ENCODE measurements around the gene NUPR1. TPM values are rescaled to one million over a fixed set of nuclear protein-coding genes. Genes with fewer than 3 reads are reported as not detected.

NUPR1 gene
- total RNA-seq, 2 experiments from 2014 or later: not detected

DNA sequence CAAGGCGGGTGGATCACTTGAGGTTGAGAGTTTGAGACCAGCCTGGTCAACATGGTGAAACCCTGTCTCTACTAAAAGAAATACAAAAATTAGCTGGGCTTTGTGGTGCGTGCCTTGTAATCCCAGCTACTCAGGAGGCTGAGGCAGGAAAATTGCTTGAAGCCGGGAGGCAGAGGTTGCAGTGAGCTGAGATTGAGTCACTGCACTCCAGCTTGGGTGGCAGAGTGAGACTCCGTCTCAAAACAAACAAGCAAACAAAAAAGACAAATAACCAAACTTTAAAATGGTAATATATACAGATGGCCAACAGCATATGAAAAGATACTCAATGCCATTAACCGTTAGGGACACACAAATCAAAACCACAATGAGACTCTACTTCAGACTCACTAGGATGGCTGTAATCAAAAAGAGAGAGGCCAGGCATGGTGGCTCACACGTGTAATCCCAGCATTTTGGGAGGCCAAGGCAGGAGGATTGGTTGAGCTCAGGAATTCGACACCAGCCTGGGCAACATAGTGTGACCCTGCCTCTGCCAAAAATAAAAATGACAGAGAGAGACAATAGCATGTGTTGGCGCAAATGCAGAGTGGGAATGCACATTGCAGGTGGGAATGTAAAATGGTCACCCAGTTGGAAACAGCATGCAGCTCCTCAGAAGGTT lies 36.8 kb upstream of the NUPR1 start:
- Mint-ChIP-seq H3K36me3 (ENCODE audit: low read depth) (peaks cover 3% of the 10 kb centered on the region), H3K4me1 (ENCODE audit: low read depth) (peaks cover 21% of the 10 kb centered on the region), H3K27me3 (no peaks in the 10 kb centered on the region), H3K27ac (no peak overlapping the region), H3K9me3 (no peaks in the 10 kb centered on the region), H3K4me3 (no peak overlapping the region)
- ChIA-PET CTCF (no interaction called here), POLR2A (interaction anchor here (1.4 kb wide), 1 partner anchor 16 kb away, joined by 3 read pairs; no protein-coding TSS in a partner anchor)
- TF ChIP-seq, protein P1, sequence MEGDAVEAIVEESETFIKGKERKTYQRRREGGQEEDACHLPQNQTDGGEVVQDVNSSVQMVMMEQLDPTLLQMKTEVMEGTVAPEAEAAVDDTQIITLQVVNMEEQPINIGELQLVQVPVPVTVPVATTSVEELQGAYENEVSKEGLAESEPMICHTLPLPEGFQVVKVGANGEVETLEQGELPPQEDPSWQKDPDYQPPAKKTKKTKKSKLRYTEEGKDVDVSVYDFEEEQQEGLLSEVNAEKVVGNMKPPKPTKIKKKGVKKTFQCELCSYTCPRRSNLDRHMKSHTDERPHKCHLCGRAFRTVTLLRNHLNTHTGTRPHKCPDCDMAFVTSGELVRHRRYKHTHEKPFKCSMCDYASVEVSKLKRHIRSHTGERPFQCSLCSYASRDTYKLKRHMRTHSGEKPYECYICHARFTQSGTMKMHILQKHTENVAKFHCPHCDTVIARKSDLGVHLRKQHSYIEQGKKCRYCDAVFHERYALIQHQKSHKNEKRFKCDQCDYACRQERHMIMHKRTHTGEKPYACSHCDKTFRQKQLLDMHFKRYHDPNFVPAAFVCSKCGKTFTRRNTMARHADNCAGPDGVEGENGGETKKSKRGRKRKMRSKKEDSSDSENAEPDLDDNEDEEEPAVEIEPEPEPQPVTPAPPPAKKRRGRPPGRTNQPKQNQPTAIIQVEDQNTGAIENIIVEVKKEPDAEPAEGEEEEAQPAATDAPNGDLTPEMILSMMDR (IDR thresholded peaks at IDR 0.05): no peak
- DNase-seq (no peak), ATAC-seq (no peak)
- intact Hi-C loops (cut with micrococcal nuclease): no loop called here

DNA sequence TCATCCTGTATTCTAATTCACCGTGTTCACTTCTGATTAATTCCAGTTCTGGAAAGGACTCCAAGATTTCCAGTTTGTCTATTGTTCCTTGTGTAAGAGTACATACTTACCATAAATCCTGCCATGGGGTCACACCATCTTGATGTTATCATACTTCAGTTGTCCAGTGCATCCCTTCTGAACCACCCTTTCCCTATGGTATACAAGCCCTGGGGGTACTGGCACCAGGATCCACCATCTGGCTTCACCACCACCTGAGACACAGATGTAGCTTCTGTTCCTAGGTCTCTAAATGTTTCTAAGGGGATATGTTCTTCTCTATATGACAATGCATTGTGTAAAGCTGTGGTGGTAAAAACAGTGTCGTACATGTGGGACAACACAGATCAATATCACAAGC lies 36.2 kb upstream of the NUPR1 start:
- no peaks in the 10 kb centered on the region for H3K9me3 Mint-ChIP-seq
- H3K4me1 Mint-ChIP-seq (ENCODE audit: low read depth): peaks cover 21% of the 10 kb centered on the region
- peaks cover 3% of the 10 kb centered on the region for H3K36me3 Mint-ChIP-seq (ENCODE audit: low read depth)
- ChIA-PET CTCF (no interaction called here), POLR2A (interaction anchor here (0.7 kb wide), 1 partner anchor 81 kb away, joined by 3 read pairs; the partner anchor contains the start of gene APOBR)
- H3K27me3 Mint-ChIP-seq: no peaks in the 10 kb centered on the region
- ATAC-seq: no peak
- H3K4me3 Mint-ChIP-seq: no peak overlapping the region
- H3K27ac Mint-ChIP-seq: no peak overlapping the region
- no peak for DNase-seq
- intact Hi-C loops (cut with micrococcal nuclease): no loop called here
- TF ChIP-seq, protein P1 (IDR thresholded peaks at IDR 0.05): no peak

DNA sequence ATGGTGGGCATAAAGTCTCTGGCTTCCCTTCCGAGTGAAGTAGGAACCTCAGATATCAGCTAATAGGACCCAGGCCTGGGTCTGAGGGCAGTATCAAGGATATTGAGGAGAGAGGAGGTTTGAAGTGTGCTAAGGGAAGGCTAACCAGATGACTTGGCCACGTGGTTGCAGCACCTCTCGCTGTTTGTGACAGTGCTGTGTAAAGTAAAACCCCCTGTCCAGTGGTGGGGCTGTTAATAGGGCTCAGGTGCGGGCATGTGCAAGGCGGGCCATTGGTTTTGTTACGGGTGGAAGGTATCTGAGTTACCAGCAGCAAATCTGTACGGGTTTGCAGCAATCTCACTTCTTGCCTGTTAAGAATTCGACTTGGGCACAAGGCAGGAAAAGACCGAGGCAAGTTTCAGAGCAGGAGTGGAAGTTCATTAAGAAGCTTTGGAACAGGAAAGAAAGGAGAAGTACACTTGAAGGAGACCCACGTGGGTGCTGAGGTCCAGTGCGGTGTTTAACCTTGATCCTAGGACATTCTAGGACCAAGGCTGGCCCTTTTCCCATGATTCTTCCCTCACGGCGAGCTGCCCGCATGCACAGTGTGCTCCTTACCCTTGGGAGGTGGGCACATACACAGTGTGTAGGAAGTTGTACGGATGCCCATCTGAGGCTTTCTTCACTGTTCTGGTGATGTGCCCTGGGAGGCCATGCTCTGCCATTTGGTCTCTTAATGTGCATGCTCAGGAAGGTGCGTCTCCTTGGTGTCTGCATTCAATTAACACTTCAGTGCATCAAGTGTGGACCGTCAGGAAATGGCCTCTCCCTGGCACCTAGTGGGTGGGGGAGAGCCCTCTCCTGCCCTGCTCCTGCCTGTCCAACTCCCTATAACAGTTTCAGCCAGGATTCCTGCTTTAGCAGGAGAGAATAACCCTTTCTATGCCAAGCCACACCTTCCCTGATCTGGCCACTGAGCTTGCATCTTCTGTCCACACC lies 35.3 kb upstream of the NUPR1 start:
- TF ChIP-seq, protein P1 (IDR thresholded peaks at IDR 0.05): no peak
- DNase-seq: no peak
- no peak for ATAC-seq
- intact Hi-C loops (cut with micrococcal nuclease): loop anchor here (2.0 kb wide), 1 partner anchor 13 kb away; no protein-coding TSS in a partner anchor
- no peaks in the 10 kb centered on the region for H3K9me3 Mint-ChIP-seq
- no peak overlapping the region for H3K4me3 Mint-ChIP-seq
- H3K36me3 Mint-ChIP-seq (ENCODE audit: low read depth): peaks cover 3% of the 10 kb centered on the region
- peaks cover 21% of the 10 kb centered on the region for H3K4me1 Mint-ChIP-seq (ENCODE audit: low read depth)
- no peak overlapping the region for H3K27ac Mint-ChIP-seq
- ChIA-PET CTCF (no interaction called here), POLR2A (interaction anchor here (0.7 kb wide), 1 partner anchor 80 kb away, joined by 3 read pairs; the partner anchor contains the start of gene APOBR)
- H3K27me3 Mint-ChIP-seq: no peaks in the 10 kb centered on the region

DNA sequence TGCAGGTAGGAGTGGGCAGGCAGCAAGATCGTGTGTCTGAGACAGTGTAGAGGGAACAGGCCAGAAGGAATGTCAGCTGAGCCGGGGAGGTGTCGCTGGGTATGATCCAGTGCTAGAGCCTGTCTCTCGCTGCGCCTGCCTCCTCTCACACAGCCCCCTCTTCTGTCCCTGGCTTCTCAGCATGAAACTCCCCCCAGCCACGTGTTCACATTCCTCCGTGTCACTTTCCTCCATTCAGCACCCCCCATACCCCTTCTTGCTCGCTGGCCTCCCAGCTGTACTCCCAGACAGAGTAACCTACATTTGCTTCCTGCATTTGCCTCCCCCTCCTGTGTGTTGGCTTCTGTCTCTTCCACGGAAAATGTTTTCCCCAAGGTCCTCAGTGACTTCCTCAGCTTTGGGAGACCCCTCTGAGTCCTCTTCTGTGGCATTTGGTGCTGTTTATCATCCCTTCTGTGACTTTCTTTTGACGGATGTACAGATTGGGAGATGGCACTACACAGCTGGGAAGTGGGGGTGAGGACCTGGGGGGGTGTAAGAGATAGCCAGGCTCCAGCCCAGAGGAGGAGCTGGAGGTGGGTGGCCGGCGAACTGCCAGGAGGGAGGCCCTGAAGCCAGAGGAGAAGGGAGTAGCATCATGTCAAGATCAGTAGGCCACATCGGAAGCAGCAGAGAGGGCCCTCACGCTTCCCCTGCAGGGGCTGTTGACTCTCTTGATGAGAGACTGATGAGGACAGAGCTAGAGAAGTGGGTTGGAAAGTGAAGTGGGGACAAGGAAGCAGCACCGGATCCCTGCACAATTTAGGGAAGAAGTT lies 34.1 kb upstream of the NUPR1 start:
- TF ChIP-seq, protein P1 (IDR thresholded peaks at IDR 0.05): no peak
- Mint-ChIP-seq H3K9me3 (no peaks in the 10 kb centered on the region), H3K27me3 (no peaks in the 10 kb centered on the region), H3K36me3 (ENCODE audit: low read depth) (peaks cover 6% of the 10 kb centered on the region), H3K27ac (no peak overlapping the region), H3K4me1 (ENCODE audit: low read depth) (peaks cover 20% of the 10 kb centered on the region), H3K4me3 (no peak overlapping the region)
- no peak for DNase-seq
- no peak for ATAC-seq
- POLR2A ChIA-PET: no interaction called here
- intact Hi-C loops (cut with micrococcal nuclease): loop anchor here (2.0 kb wide), 1 partner anchor 14 kb away; no protein-coding TSS in a partner anchor
- CTCF ChIA-PET: interaction anchor here (0.6 kb wide), 1 partner anchor 664 kb away, joined by 3 read pairs; no protein-coding TSS in a partner anchor

All from activated CD8-positive, alpha-beta T cell treated with anti-CD3 and anti-CD28 coated beads for 36 hours (primary cell).